GM13976 (cell line): ENCODE measurements around the gene SRCIN1.

ENCODE experiments used
- DNase-seq: peaks from one replicate; pipeline ENCODE4 v3.0.0; 2012; ENCODE audit warnings: low spot score
- CTCF ChIP-seq: IDR thresholded peaks from 2 replicates; pipeline ENCODE4 v1.5.1; 2012; ENCODE audit warnings: borderline replicate concordance, mild to moderate bottlenecking; ENCODE audit not compliant: insufficient read depth; ENCODE audit errors: extremely low read depth, missing control alignments, control extremely low read depth
- in situ Hi-C: fragments of 300-500 bp; cut with MboI; formaldehyde crosslinking; loops from one replicate; pipeline ENCODE4 v1.12.0; 2022; ENCODE audit warnings: low sequenced_read_pairs, mixed read lengths, inconsistent platforms; ENCODE audit not compliant: unreplicated experiment

The SRCIN1 gene

GRCh38 chr17:38606646-38607611 is 1.2 kb upstream of the SRCIN1 start:
- no peak for TF ChIP-seq CTCF
- DNase-seq, result no peak
- in situ Hi-C loops, result no loop called here

- DNase-seq, result peak; percentile 66
- TF ChIP-seq CTCF, result no peak
- in situ Hi-C loops, result no loop called here
Observed at GRCh38 chr17:38605411-38605840, 326 bp downstream of the SRCIN1 start.

- in situ Hi-C loops, result no loop called here
- DNase-seq, result peak; percentile 75
Observed at GRCh38 chr17:38604479-38605403, 1.0 kb downstream of the SRCIN1 start.

GRCh38 chr17:38603786-38604478 is 1.8 kb downstream of the SRCIN1 start:
- no peak for TF ChIP-seq CTCF
- in situ Hi-C loops, result no loop called here
- no peak for DNase-seq

More at GRCh38 chr17:38604479-38605403, 1.0 kb downstream of the SRCIN1 start:
- no peak for TF ChIP-seq CTCF

- TF ChIP-seq CTCF, result no peak
- DNase-seq, result no peak
- in situ Hi-C loops, result no loop called here
Observed at GRCh38 chr17:38602956-38603785, 2.6 kb downstream of the SRCIN1 start.
